Heart left ventricle (tissue), 13 donors: Measurements from ENCODE around the gene CMTM3.
"Not testable (repeated sequence)": the region's sequence is repeated elsewhere in the genome, so short reads cannot be mapped to it uniquely, and the experiment has no call there.

Experiments used
- POLR2A ChIP-seq, 2 donors: fragments of 450-650 bp; IDR thresholded peaks; one replicate each; pipeline ENCODE4 v1.6.1; 2017; ENCODE audit warnings: antibody characterized with exemption in 2 of 2, mild to moderate bottlenecking in 2 of 2, moderate library complexity in 2 of 2
- TF ChIP-seq, protein P1 (sequence below), 12 donors: fragments of 200-600 bp; sonication (generic) in 4 of 12; IDR thresholded peaks; one replicate each; pipeline versions ENCODE4 v1.5.0 to v1.8.0; 2018 to 2022; ENCODE audit warnings: antibody characterized with exemption in 12 of 12, mild to moderate bottlenecking in 5 of 12
- donor health status: ischemic (EF 13 %, LVEDD 7.1; RV severe dilation, severe dysfunction).
- donor health status: DM: no; HTN: yes; CAD: no.
- donor health status: DM: no; HTN: no; CAD: no.
- donor health status: ischemic (EF 25% LVEDD 6.9; RV normal size, moderate dysfunction).
- donor health status: ischemic (EF 25% LVEDD 5.7; RV mildly dilated, moderate dysfunction).
- donor health status: ischemic (EF 35%, LVEDD 5.7; RV mildly dilated, moderate dysfunction).
- donor health status: nonischemic (EF 11% LVEDD 7.7; RV severe dilation, severe dysfunction).
- donor health status: DM: yes; HTN: yes; CAD: no.
- donor health status: PGD.
- donor health status: ischemic (EF 29% LVEDD 5.4; RV normal size, mild dysfunction).
- donor health status: nonischemic (EF 23%, LVEDD 6.1; RV moderate dilation, normal function).

DNA sequence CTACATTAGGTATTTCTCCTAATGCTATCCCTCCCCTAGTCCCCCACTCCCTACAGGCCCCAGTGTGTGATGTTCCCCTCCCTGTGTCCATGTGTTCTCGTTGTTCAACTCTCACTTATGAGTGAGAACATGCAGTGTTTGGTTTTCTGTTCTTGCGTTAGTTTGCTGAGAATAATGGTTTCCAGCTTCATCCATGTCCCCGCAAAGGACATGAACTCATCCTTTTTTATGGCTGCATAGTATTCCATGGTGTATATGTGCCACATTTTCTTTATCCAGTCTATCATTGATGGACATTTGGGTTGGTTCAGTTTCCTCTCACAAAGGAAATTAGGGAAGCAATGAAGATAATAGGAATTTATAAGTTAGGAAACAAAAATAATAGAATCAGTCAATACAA lies 37.2 kb upstream of the CMTM3 start:
- TF ChIP-seq, protein P1, sequence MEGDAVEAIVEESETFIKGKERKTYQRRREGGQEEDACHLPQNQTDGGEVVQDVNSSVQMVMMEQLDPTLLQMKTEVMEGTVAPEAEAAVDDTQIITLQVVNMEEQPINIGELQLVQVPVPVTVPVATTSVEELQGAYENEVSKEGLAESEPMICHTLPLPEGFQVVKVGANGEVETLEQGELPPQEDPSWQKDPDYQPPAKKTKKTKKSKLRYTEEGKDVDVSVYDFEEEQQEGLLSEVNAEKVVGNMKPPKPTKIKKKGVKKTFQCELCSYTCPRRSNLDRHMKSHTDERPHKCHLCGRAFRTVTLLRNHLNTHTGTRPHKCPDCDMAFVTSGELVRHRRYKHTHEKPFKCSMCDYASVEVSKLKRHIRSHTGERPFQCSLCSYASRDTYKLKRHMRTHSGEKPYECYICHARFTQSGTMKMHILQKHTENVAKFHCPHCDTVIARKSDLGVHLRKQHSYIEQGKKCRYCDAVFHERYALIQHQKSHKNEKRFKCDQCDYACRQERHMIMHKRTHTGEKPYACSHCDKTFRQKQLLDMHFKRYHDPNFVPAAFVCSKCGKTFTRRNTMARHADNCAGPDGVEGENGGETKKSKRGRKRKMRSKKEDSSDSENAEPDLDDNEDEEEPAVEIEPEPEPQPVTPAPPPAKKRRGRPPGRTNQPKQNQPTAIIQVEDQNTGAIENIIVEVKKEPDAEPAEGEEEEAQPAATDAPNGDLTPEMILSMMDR (IDR thresholded peaks at IDR 0.05) = not testable (repeated sequence)
- not testable (repeated sequence) for TF ChIP-seq POLR2A (IDR thresholded peaks at IDR 0.05)
